HFFc6 (cell line): ENCODE data around the gene SESN3. TPM values are rescaled to one million over a fixed set of nuclear protein-coding genes. Genes with fewer than 3 reads are reported as not detected.

Source experiments
- DNase-seq: peaks from one replicate; pipeline ENCODE4 v3.0.0-alpha.2; 2018
- H3K27ac Mint-ChIP-seq: 2 replicates; pipeline ENCODE4 v1.8.0; 2020; ENCODE audit warnings: mild to moderate bottlenecking, mixed read lengths
- H3K27me3 Mint-ChIP-seq: 2 replicates; pipeline ENCODE4 v1.8.0; 2021; ENCODE audit warnings: mild to moderate bottlenecking, moderate library complexity, mixed read lengths; ENCODE audit not compliant: insufficient read depth
- H3K36me3 Mint-ChIP-seq: 2 replicates; pipeline ENCODE4 v1.8.0; 2021; ENCODE audit warnings: low read depth, mixed read lengths
- H3K4me1 Mint-ChIP-seq: 2 replicates; pipeline ENCODE4 v1.8.0; 2020; ENCODE audit warnings: low read depth, mixed read lengths
- H3K4me3 Mint-ChIP-seq: 2 replicates; pipeline ENCODE4 v1.8.0; 2020; ENCODE audit warnings: mild to moderate bottlenecking, moderate library complexity, mixed read lengths
- H3K9me3 Mint-ChIP-seq: 2 replicates; pipeline ENCODE4 v1.8.0; 2020; ENCODE audit warnings: mild to moderate bottlenecking, mixed read lengths
- total RNA-seq, 6 experiments: library from RNA; stranded (reverse); fragmentation: NEBNext Ultra II Directional; extraction: Animal tissue kit (Norgen Biotek cat#: 25700); gene quantifications; 2 replicates in 1 of 6; 3 replicates in 5 of 6; pipeline ENCODE4 v1.2.3, GENCODE V29; 2021
- TF ChIP-seq, protein P1 (sequence below): fragments of 200-600 bp; sonication (generic); IDR thresholded peaks from 2 replicates; pipeline ENCODE4 v1.5.0; 2021; ENCODE audit warnings: antibody characterized with exemption, mild to moderate bottlenecking

The SESN3 gene
- total RNA-seq, 6 experiments from 2014 or later: 0.12 to 0.28 (median 0.21) TPM

DNA sequence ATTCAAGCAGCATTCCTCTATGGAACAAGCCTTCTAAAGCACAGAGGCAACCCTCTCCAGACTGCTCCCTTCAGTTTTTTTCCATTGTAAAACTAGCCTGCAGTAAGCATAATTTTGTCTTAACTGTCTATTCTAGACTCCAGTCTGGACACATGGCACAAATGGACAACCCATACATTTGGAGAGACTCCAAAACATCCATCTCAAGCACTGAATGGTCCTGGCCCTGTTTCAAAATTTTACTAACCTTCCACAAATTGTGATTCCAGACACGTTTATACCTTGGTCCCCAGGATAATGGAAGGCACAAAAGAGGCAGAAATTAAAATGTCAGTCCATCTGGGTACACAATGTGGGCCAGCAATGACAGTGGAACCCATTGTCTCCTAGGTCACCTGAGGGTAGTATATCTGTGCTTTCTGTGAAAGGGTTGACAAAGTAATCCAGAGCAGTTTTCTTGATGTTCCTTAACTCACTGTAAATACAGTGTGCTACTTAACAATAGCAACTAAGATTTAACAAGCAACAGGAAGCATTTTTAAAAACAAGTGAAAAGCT lies 16.2 kb upstream of the SESN3 start:
- no peaks in the 10 kb centered on the region for H3K9me3 Mint-ChIP-seq
- no peaks in the 10 kb centered on the region for H3K36me3 Mint-ChIP-seq
- no peak for DNase-seq
- H3K4me1 Mint-ChIP-seq: no peaks in the 10 kb centered on the region
- H3K4me3 Mint-ChIP-seq: no peak overlapping the region
- H3K27ac Mint-ChIP-seq: no peak overlapping the region
- TF ChIP-seq, protein P1, sequence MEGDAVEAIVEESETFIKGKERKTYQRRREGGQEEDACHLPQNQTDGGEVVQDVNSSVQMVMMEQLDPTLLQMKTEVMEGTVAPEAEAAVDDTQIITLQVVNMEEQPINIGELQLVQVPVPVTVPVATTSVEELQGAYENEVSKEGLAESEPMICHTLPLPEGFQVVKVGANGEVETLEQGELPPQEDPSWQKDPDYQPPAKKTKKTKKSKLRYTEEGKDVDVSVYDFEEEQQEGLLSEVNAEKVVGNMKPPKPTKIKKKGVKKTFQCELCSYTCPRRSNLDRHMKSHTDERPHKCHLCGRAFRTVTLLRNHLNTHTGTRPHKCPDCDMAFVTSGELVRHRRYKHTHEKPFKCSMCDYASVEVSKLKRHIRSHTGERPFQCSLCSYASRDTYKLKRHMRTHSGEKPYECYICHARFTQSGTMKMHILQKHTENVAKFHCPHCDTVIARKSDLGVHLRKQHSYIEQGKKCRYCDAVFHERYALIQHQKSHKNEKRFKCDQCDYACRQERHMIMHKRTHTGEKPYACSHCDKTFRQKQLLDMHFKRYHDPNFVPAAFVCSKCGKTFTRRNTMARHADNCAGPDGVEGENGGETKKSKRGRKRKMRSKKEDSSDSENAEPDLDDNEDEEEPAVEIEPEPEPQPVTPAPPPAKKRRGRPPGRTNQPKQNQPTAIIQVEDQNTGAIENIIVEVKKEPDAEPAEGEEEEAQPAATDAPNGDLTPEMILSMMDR: no peak
- peaks cover 4% of the 10 kb centered on the region; the same call in 1 of the 2 replicates for H3K27me3 Mint-ChIP-seq

DNA sequence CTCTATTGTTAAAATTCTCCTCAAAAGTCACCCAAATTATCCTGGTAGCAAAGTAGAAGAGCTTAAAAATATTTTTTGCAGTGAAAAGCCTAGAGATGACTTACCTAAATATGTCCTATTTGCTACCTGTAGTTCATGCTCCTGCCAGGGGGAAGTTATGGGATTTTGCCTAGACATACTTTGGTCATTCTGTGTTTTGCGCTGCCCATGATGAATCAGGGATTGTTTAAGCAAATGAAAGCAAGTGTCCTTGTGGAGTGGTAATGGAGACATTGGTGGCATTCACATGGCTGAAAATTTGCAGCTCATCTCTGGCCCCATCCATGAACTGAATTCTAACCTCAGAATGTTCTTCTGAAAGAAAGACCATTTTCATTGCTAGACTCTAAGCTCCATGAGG lies 14.6 kb upstream of the SESN3 start:
- TF ChIP-seq, protein P1: no peak
- no peak for DNase-seq
- Mint-ChIP-seq H3K4me3 (no peak overlapping the region), H3K27ac (no peak overlapping the region), H3K4me1 (no peaks in the 10 kb centered on the region), H3K9me3 (no peaks in the 10 kb centered on the region), H3K36me3 (no peaks in the 10 kb centered on the region), H3K27me3 (peaks cover 4% of the 10 kb centered on the region; the same call in 1 of the 2 replicates)

DNA sequence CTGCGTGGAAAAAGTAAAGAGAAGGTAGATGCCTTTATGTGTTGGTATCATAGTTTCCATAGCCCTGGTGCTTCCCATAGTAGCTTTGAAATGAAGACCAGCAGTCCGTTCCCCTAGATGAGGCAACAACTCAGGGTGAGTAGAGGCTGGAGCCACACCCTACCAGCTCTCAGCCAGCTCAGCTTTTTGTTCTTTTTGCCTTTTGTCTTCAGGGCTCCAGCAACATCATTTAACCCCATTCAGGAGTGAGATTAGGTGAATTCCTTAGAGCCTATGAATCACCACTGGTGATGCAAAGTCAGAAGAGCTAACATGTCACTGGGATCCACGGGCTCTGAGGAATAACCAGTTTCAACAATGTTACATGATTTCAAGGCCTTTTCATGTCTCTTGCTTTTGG lies 14.0 kb upstream of the SESN3 start:
- TF ChIP-seq, protein P1: no peak
- H3K36me3 Mint-ChIP-seq: no peaks in the 10 kb centered on the region
- H3K27ac Mint-ChIP-seq: no peak overlapping the region
- no peaks in the 10 kb centered on the region for H3K4me1 Mint-ChIP-seq
- peaks cover 4% of the 10 kb centered on the region; the same call in 1 of the 2 replicates for H3K27me3 Mint-ChIP-seq
- no peaks in the 10 kb centered on the region for H3K9me3 Mint-ChIP-seq
- no peak for DNase-seq
- no peak overlapping the region for H3K4me3 Mint-ChIP-seq

DNA sequence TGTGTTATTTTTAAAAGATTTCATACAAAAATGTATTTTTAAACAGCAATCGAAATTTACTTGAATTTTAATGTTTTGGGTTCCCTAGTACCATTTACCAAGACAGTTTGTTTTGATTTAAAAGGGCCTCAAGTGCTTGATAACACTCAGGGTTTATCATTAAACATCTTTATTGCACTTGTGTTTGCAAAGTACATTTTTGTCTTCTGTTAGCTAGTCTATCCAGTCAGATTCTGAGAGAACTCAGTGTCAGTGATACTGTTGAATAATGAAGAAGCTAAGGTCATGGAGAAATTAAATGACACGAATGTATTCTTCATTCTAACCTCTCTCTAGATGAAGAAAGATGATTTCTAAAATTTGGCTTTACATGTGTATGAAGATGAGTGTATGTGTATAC lies 12.7 kb upstream of the SESN3 start:
- no peaks in the 10 kb centered on the region for H3K9me3 Mint-ChIP-seq
- H3K4me3 Mint-ChIP-seq: no peak overlapping the region
- TF ChIP-seq, protein P1: no peak
- no peaks in the 10 kb centered on the region for H3K4me1 Mint-ChIP-seq
- no peak for DNase-seq
- H3K36me3 Mint-ChIP-seq: no peaks in the 10 kb centered on the region
- H3K27ac Mint-ChIP-seq: no peak overlapping the region
- peaks cover 4% of the 10 kb centered on the region; the same call in 1 of the 2 replicates for H3K27me3 Mint-ChIP-seq

DNA sequence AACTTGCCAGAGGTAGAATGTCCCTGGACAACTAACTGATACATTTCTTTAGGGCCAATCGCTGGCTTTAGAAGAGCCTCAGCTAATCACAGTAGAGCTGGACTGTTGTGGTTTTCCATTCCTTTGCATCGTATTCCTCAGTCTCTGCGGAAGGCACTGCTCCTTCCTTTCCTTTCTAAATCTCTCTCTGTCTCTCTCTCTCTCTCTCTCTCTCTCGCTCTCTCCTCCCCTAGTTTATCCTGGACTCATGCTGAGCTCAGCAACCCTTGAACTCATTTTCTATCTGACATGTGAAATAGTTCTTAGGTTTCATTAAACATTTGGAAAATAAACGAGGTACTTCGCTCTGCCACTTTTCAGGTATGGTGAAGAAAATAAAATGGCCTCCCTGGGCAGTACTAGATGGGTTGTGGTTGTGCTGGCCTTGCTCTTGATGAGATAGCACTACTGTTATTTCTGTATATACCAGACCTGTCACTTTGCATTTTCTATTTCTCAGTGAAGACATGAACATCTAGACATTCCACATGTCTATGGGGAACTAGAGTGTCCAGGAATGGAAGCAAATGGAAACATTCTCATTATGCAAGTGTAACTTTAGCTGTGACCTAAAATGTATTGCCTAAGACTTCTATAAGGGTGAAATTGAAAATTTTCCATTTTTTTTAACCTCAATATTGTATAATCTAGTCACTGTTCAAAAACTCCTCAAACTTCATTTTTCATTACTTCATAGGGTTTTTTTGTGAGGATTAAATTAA lies 12.0 kb upstream of the SESN3 start:
- H3K27me3 Mint-ChIP-seq: peaks cover 4% of the 10 kb centered on the region; the same call in 1 of the 2 replicates
- no peak overlapping the region for H3K4me3 Mint-ChIP-seq
- TF ChIP-seq, protein P1: no peak
- DNase-seq: no peak
- no peaks in the 10 kb centered on the region for H3K9me3 Mint-ChIP-seq
- H3K36me3 Mint-ChIP-seq: no peaks in the 10 kb centered on the region
- no peak overlapping the region for H3K27ac Mint-ChIP-seq
- no peaks in the 10 kb centered on the region for H3K4me1 Mint-ChIP-seq
